Breast epithelium (tissue), 4 donors: Measurements from ENCODE around the gene MAN1B1. TPM values are rescaled to one million over a fixed set of nuclear protein-coding genes. Genes with fewer than 3 reads are reported as not detected.

Experiments used
- DNase-seq, 2 donors: peaks; one replicate each; pipeline ENCODE4 v3.0.0-alpha.2; 2019; ENCODE audit warnings: low spot score in 2 of 2
- H3K27ac ChIP-seq, 2 donors: fragments of 200-600 bp; sonication (generic) in 1 of 2; one replicate each; pipeline ENCODE4 v1.5.1; 2016 to 2019; ENCODE audit warnings: mild to moderate bottlenecking in 1 of 2
- H3K27me3 ChIP-seq, 2 donors: fragments of 200-600 bp; sonication (generic) in 1 of 2; one replicate each; pipeline versions ENCODE4 v1.5.1 to v1.6.0; 2017 to 2019; ENCODE audit warnings: control low read depth in 1 of 2, mild to moderate bottlenecking in 1 of 2
- H3K36me3 ChIP-seq: fragments of 200-600 bp; one replicate; pipeline ENCODE4 v1.5.1; 2019
- H3K4me1 ChIP-seq, 2 donors: fragments of 200-600 bp; sonication (generic); one replicate each; pipeline ENCODE4 v1.5.1; 2016 to 2019; ENCODE audit warnings: control low read depth in 1 of 2
- H3K4me3 ChIP-seq, 3 donors: fragments of 200-600 bp; sonication (generic); 1 replicate in 2 of 3; 2 replicates in 1 of 3; pipeline ENCODE4 v1.5.1; 2016 to 2019; ENCODE audit warnings: mild to moderate bottlenecking in 3 of 3, moderate library complexity in 2 of 3
- H3K9me3 ChIP-seq, 2 donors: fragments of 200-600 bp; sonication (generic) in 1 of 2; one replicate each; pipeline ENCODE4 v1.5.1; 2016 to 2019; ENCODE audit warnings: control low read depth in 1 of 2
- POLR2A ChIP-seq: fragments of 450-650 bp; IDR thresholded peaks from one replicate; pipeline ENCODE4 v1.6.1; 2016; ENCODE audit warnings: antibody characterized with exemption, mild to moderate bottlenecking, moderate library complexity
- POLR2AphosphoS5 ChIP-seq, 3 donors: sonication (generic); formaldehyde crosslinking; IDR thresholded peaks; one replicate each; pipeline ENCODE4 v1.6.1; 2017; ENCODE audit warnings: antibody characterized with exemption in 3 of 3
- intact Hi-C: fragments of 100-400 bp; cut with DNase I; formaldehyde crosslinking; loops from one replicate; pipeline ENCODE4 v1.15.1; 2023; ENCODE audit warnings: low total_unique reads
- total RNA-seq, 3 donors: library from RNA; depleted of rRNA; stranded (reverse); fragments of >200 nt; gene quantifications; one replicate each; pipeline ENCODE4 v1.1.0, GENCODE V29; 2016
- TF ChIP-seq, protein P1 (sequence below), 3 donors: fragments of 450-650 bp; IDR thresholded peaks; one replicate each; pipeline ENCODE4 v1.5.1; 2016 to 2017; ENCODE audit warnings: antibody characterized with exemption in 3 of 3, mild to moderate bottlenecking in 3 of 3, moderate library complexity in 3 of 3

Gene MAN1B1
- total RNA-seq, 3 donors from 2014 or later, result 50.1 to 62.8 (median 50.8) TPM

DNA sequence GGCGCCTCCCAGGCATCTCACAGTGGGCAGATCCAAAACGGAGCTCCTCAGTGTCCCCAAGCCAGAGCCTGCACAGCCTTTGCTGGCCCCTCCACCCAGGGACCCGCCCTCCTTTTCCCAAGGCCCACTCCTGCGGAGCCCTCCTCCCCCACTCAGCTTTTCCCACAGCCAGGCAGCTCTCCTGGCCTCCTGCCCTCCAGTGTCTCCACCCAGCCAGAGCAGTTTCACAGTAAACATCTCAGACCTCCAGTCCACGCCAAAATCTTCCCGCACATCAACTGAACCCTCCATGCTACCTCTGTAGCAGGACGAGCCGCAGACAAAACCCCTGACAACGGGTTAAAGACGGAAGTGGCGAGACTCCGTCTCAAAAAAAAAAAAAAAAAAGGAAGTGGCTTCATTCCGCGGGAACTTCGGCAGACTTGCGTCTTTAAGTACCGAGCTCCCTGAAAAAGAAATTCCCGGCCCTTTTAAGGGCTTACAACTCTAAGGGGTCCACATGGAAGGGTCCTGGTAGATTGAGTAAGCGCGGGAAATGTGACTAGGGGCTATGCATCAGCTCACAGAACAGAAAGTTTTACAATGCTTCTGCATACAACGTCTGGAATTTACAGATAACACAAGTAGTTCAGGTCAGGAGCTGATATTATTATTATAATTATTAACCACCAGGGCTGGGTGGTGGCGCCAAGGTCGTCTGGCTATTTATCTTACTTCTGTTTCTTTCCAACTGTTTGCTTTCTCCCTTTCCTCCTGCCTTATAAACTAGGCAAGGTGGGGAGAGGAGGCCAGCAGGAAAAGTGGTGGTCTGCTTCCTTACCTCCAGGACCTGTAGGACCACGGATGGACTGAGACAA lies 40.7 kb downstream of the MAN1B1 start:
- intact Hi-C loops, result no loop called here
- Histone ChIP-seq H3K36me3 (no peaks in the 10 kb centered on the region), H3K4me3 (peak overlapping the region in 2 of 3 donors; percentile 28 to 82), H3K4me1 (peaks cover 0 to 13% of the 10 kb centered on the region in 2 donors), H3K27me3 (no peaks in the 10 kb centered on the region), H3K27ac (peak overlapping the region; percentile 75 to 82), H3K9me3 (peaks cover 0 to 11% of the 10 kb centered on the region in 2 donors)
- no peak for DNase-seq
- TF ChIP-seq, protein P1, sequence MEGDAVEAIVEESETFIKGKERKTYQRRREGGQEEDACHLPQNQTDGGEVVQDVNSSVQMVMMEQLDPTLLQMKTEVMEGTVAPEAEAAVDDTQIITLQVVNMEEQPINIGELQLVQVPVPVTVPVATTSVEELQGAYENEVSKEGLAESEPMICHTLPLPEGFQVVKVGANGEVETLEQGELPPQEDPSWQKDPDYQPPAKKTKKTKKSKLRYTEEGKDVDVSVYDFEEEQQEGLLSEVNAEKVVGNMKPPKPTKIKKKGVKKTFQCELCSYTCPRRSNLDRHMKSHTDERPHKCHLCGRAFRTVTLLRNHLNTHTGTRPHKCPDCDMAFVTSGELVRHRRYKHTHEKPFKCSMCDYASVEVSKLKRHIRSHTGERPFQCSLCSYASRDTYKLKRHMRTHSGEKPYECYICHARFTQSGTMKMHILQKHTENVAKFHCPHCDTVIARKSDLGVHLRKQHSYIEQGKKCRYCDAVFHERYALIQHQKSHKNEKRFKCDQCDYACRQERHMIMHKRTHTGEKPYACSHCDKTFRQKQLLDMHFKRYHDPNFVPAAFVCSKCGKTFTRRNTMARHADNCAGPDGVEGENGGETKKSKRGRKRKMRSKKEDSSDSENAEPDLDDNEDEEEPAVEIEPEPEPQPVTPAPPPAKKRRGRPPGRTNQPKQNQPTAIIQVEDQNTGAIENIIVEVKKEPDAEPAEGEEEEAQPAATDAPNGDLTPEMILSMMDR (IDR thresholded peaks at IDR 0.05), result no peak

- TF ChIP-seq POLR2A, result no peak
- TF ChIP-seq POLR2AphosphoS5 (IDR thresholded peaks at IDR 0.05), result no peak
- TF ChIP-seq, protein P1 (IDR thresholded peaks at IDR 0.05), result no peak
- Histone ChIP-seq H3K36me3 (no peaks in the 10 kb centered on the region), H3K27me3 (no peaks in the 10 kb centered on the region), H3K4me1 (peaks cover 0 to 13% of the 10 kb centered on the region in 2 donors), H3K27ac (peak overlapping the region; percentile 8 to 75), H3K4me3 (peak overlapping the region in 2 of 3 donors; percentile 80 to 82), H3K9me3 (peaks cover 0 to 11% of the 10 kb centered on the region in 2 donors)
- intact Hi-C loops, result no loop called here
- DNase-seq, result no peak
These were observed 41.5 kb downstream of the MAN1B1 start for GRCh38 chr9:137128158-137128861.

GRCh38 chr9:137128862-137129455 lies 42.2 kb downstream of the MAN1B1 start:
- peaks cover 0 to 11% of the 10 kb centered on the region in 2 donors for H3K9me3 ChIP-seq
- intact Hi-C loops, result no loop called here
- TF ChIP-seq POLR2AphosphoS5 (IDR thresholded peaks at IDR 0.05), result no peak
- no peak for TF ChIP-seq POLR2A
- TF ChIP-seq, protein P1 (IDR thresholded peaks at IDR 0.05), result no peak
- H3K4me1 ChIP-seq, result peaks cover 0 to 13% of the 10 kb centered on the region in 2 donors
- no peak for DNase-seq
- H3K36me3 ChIP-seq, result no peaks in the 10 kb centered on the region
- peak overlapping the region; percentile 63 to 82 (median 80) for H3K4me3 ChIP-seq
- peak overlapping the region; percentile 73 to 75 for H3K27ac ChIP-seq
- no peaks in the 10 kb centered on the region for H3K27me3 ChIP-seq

- Histone ChIP-seq H3K27ac (peak overlapping the region; percentile 73 to 75), H3K9me3 (peaks cover 0 to 11% of the 10 kb centered on the region in 2 donors), H3K36me3 (no peaks in the 10 kb centered on the region), H3K27me3 (no peaks in the 10 kb centered on the region), H3K4me1 (peaks cover 0 to 13% of the 10 kb centered on the region in 2 donors), H3K4me3 (peak overlapping the region; percentile 63 to 82 (median 80))
- TF ChIP-seq POLR2AphosphoS5 (IDR thresholded peaks at IDR 0.05) (peak; percentile 11 to 60 (median 44)), POLR2A (no peak)
- intact Hi-C loops, result loop anchor here (5.0 kb wide), 1 partner anchor 98 kb away; the partner anchor contains the start of genes CYSRT1 and RNF224
- peak; percentile 76 to 80 for DNase-seq
These were observed 42.8 kb downstream of the MAN1B1 start for GRCh38 chr9:137129456-137130175.
